ENCODE data around the gene VPS25.

The VPS25 gene

DNA sequence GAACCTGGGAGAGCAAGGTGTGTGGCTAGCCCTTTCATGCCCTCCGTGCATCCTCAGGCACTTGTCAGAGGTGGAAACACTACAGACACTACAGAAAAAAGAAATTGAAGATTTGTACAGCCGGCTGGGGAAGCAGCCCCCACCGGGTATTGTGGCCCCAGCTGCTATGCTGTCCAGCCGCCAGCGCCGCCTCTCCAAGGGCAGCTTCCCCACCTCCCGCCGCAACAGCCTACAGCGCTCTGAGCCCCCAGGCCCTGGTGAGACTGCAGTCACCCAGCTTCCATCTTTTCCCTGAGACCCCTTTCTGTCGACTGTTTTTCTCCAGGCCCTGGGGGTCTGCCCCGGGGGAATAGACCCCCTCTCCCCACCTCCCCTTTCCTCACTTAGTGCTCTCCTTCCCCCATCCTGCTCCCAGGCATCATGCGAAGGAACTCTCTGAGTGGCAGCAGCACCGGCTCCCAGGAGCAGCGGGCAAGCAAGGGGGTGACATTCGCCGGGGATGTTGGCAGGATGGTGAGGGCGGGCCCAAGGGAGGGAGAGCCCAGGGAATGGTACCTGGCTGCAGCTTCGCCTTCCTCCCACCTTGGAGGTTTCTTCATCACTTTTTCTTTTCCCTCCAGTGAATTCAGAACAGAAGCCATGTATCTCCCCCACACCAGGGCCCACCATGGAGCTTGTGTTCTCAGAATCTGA is 23.0 kb downstream of the VPS25 start:
- Histone ChIP-seq H3K27me3 (ENCODE audit: control insufficient read depth in 1 of 2, insufficient read depth in 2 of 2, low read length in 2 of 2) (no peaks in the 10 kb centered on the region), H3K27ac (ENCODE audit: low read length) (no peak overlapping the region), H3K4me1 (ENCODE audit: control insufficient read depth, insufficient read depth, low read length) (peaks cover 24% of the 10 kb centered on the region), H3K4me3 (ENCODE audit: low read length in 2 of 2) (no peak overlapping the region), H3K9ac (ENCODE audit: low read length in 2 of 2) (no peak overlapping the region), H3K9me3 (ENCODE audit: control insufficient read depth in 2 of 2, low read length in 2 of 2) (no peaks in the 10 kb centered on the region), H3K36me3 (ENCODE audit: control insufficient read depth in 2 of 2, insufficient read depth in 2 of 2, low read length in 2 of 2) (peaks cover 15 to 17% of the 10 kb centered on the region in 2 donors)

DNA sequence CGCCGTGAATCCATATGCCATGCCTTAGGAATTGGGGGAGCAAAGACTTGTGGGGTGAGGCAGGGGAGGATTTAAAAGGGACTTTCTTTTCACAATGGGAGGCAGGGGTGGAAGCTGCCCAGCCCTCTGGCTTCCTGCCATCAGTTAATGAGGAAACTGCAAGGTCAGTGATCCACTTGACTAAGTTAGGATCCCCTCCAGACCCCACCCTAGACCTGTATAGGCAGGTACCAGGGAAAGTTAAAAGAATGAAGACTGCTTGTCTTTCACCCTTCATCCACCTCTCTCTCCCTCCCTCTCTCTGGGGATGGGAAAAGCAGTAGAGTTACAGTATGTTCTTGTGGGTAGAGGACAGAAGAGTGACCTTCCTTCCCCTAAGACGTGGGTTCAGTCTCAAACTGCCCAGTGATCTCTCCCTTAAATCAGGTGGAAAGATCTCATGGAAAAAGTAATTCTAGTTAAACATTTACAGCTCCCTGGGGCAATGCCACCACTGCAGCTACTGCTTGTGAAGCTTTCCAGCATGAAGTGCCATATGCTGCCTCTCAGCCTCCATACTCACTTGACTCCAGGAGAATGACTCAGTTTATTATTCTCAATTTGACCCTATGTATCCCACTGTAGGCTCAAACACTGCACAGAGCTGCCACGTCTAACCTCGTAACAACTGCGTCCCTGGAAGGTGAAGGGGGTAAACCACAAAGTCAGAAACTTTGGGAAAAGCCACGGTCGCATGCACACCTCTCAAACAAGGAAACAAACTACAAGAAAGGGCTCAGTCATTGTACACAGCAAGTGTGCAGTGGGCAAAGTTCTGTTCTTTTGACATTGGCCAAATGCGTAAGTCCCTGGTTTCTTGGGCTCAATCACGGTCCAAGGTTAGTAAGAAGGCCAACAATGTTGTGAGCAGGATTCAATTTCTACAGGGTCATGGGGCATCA is 24.1 kb downstream of the VPS25 start:
- H3K36me3 ChIP-seq (ENCODE audit: control insufficient read depth in 2 of 2, insufficient read depth in 2 of 2, low read length in 2 of 2) = peaks cover 15 to 17% of the 10 kb centered on the region in 2 donors
- peak overlapping the region; percentile 94 to 98 for H3K9ac ChIP-seq (ENCODE audit: low read length in 2 of 2)
- H3K4me3 ChIP-seq (ENCODE audit: low read length in 2 of 2) = peak overlapping the region; percentile 98 to 99
- no peak overlapping the region for H3K27ac ChIP-seq (ENCODE audit: low read length)
- H3K9me3 ChIP-seq (ENCODE audit: control insufficient read depth in 2 of 2, low read length in 2 of 2) = no peaks in the 10 kb centered on the region
- H3K27me3 ChIP-seq (ENCODE audit: control insufficient read depth in 1 of 2, insufficient read depth in 2 of 2, low read length in 2 of 2) = no peaks in the 10 kb centered on the region
- peaks cover 24% of the 10 kb centered on the region for H3K4me1 ChIP-seq (ENCODE audit: control insufficient read depth, insufficient read depth, low read length)

DNA sequence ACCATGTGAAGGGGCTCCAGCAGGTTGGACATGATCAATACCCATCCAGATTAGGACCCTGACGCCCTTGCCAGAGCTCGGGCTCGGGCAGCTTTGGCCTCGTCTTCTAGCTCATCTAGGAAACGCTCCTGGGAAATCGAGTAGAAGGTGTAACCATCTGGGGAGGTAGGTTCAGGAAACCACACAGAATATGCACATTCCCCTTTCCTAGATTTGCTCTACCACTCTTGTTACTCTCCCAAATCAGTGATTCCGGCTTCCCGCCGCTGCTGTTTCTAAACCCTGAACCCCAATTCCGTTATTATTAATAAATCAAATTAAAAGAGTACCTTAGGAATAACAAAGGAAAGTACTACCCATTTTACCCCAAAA is 24.7 kb downstream of the VPS25 start:
- no peaks in the 10 kb centered on the region for H3K9me3 ChIP-seq (ENCODE audit: control insufficient read depth in 2 of 2, low read length in 2 of 2)
- H3K27ac ChIP-seq (ENCODE audit: low read length) = peak overlapping the region; percentile 73
- peak overlapping the region; percentile 98 to 99 for H3K4me3 ChIP-seq (ENCODE audit: low read length in 2 of 2)
- H3K4me1 ChIP-seq (ENCODE audit: control insufficient read depth, insufficient read depth, low read length) = peaks cover 24% of the 10 kb centered on the region
- H3K9ac ChIP-seq (ENCODE audit: low read length in 2 of 2) = peak overlapping the region; percentile 94 to 98
- peaks cover 15 to 17% of the 10 kb centered on the region in 2 donors for H3K36me3 ChIP-seq (ENCODE audit: control insufficient read depth in 2 of 2, insufficient read depth in 2 of 2, low read length in 2 of 2)
- no peaks in the 10 kb centered on the region for H3K27me3 ChIP-seq (ENCODE audit: control insufficient read depth in 1 of 2, insufficient read depth in 2 of 2, low read length in 2 of 2)

DNA sequence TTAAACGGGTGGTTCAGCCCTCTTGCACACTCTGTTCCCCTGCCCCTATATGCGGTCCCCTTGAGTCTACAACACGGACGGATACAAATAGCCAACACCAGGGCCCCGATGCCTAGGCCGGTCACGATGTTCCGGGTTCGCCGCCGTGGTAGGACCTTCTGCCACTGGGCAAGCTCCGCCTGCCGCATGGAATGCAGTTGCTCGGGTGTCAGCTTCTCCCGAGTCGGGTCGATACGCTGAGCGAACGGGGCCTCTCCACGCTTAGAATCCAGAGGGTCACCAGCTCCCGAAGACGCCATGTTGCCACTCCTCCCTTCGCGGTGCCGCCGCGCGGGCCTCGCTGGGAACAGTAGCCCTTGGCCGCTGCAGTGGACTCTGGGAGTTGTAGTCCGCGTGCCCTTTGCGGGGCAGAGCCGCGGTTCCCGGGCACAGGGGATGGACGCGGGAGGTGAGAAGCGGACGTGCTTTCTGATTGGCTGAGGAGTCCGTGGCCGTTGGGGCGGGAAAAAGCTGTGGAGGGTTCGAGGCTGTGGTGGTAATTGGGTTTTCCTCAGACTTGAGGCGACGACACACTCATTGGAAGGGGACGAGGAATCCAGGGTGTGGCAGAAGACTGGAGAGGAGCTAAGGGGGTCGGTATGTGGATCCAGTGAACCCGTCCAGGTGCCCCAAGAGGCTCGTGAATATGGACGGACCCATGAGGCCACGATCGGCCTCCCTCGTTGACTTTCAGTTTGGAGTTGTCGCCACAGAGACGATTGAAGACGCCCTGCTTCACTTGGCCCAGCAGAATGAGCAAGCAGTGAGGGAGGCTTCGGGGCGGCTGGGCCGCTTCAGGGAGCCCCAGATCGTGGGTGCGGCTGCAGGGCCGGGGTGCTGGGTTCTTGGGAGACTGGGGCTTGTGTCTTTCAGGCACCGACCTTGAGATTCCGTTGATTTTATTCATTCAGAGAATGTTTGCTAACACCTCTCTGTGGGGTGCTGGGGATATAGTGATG is 25.4 kb downstream of the VPS25 start, which contains the start of the genes CNTD1 and COA3:
CNTD1 (plus strand) TSS at position 479 of the 998 bp plus-strand sequence; CDS start at position 686, 207 bp downstream.
COA3 (minus strand) TSS at position 322 of the 998 bp plus-strand sequence; CDS start at position 299, 23 bp downstream.
- peaks cover 15 to 17% of the 10 kb centered on the region in 2 donors for H3K36me3 ChIP-seq (ENCODE audit: control insufficient read depth in 2 of 2, insufficient read depth in 2 of 2, low read length in 2 of 2)
- peaks cover 24% of the 10 kb centered on the region for H3K4me1 ChIP-seq (ENCODE audit: control insufficient read depth, insufficient read depth, low read length)
- H3K9me3 ChIP-seq (ENCODE audit: control insufficient read depth in 2 of 2, low read length in 2 of 2) = no peaks in the 10 kb centered on the region
- H3K4me3 ChIP-seq (ENCODE audit: low read length in 2 of 2) = peak within 1 kb of the TSS; percentile 98 to 99
- H3K9ac ChIP-seq (ENCODE audit: low read length in 2 of 2) = peak within 1 kb of the TSS; percentile 94 to 98
- H3K27me3 ChIP-seq (ENCODE audit: control insufficient read depth in 1 of 2, insufficient read depth in 2 of 2, low read length in 2 of 2) = no peaks in the 10 kb centered on the region
- peak within 1 kb of the TSS; percentile 73 for H3K27ac ChIP-seq (ENCODE audit: low read length)

DNA sequence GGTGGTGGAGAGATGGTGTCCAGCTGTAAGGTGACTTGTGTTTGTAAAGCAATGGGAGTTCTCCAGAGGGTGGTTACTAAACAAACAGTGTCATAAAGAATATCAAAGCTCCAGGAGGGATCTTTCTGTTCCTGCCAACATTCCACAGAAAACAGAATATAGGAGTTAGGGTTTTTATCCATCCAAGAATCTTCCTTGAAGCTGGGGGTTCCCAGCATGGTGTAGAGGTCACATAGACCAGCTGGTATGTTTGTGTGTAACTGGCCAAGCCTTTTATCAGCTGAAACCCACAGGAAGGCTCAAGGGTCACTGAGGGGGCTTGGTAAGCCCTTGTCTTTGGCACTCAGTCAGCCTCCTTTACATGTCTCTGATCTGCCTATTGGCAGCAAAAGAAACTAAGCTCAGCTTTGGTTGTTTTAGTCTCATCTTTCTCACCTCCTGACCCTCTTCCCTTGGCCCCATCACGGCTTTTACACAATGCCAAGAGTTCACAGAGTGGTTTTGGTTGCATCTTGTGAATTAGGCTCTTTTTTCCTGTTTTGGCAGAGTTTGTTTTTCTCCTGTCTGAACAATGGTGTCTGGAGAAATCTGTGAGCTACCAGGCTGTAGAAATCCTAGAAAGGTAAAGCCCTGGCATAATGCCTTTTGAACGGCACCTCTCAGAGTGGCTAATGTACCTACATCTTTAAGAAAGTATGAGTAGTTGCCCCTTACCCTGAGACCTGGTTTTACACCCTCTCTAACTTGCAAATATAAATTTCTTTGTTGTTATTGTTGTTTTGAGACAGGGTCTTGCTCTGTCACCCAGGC is 30.0 kb downstream of the VPS25 start:
- Histone ChIP-seq H3K9ac (ENCODE audit: low read length in 2 of 2) (no peak overlapping the region), H3K9me3 (ENCODE audit: control insufficient read depth in 2 of 2, low read length in 2 of 2) (no peaks in the 10 kb centered on the region), H3K4me1 (ENCODE audit: control insufficient read depth, insufficient read depth, low read length) (peaks cover 21% of the 10 kb centered on the region), H3K27ac (ENCODE audit: low read length) (no peak overlapping the region), H3K36me3 (ENCODE audit: control insufficient read depth in 2 of 2, insufficient read depth in 2 of 2, low read length in 2 of 2) (no peaks in the 10 kb centered on the region), H3K4me3 (ENCODE audit: low read length in 2 of 2) (no peak overlapping the region), H3K27me3 (ENCODE audit: control insufficient read depth in 1 of 2, insufficient read depth in 2 of 2, low read length in 2 of 2) (no peaks in the 10 kb centered on the region)

DNA sequence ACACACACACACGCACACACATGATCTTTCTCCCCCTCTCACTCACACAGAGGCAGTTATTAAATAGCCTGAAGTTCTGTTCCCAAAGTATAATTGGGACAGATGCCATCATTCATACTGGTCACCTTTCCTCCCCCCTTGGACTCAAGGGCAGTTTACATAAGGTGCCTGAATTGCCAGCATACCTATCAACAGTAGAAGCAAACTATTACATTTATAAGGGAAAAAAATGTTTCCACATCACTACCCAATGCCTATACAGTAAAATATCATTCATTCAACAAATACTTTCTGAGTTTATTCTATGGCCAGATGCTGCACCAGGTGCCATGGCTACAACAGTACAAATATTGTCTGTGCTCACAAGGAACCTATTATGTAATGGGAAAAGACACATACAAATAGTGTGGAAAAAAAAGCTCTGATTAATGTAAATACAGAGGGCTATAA is 31.7 kb downstream of the VPS25 start:
- Histone ChIP-seq H3K27ac (ENCODE audit: low read length) (peak overlapping the region; percentile 50), H3K36me3 (ENCODE audit: control insufficient read depth in 2 of 2, insufficient read depth in 2 of 2, low read length in 2 of 2) (no peaks in the 10 kb centered on the region), H3K9me3 (ENCODE audit: control insufficient read depth in 2 of 2, low read length in 2 of 2) (no peaks in the 10 kb centered on the region), H3K9ac (ENCODE audit: low read length in 2 of 2) (no peak overlapping the region), H3K27me3 (ENCODE audit: control insufficient read depth in 1 of 2, insufficient read depth in 2 of 2, low read length in 2 of 2) (no peaks in the 10 kb centered on the region), H3K4me3 (ENCODE audit: low read length in 2 of 2) (no peak overlapping the region), H3K4me1 (ENCODE audit: control insufficient read depth, insufficient read depth, low read length) (peaks cover 24% of the 10 kb centered on the region)

DNA sequence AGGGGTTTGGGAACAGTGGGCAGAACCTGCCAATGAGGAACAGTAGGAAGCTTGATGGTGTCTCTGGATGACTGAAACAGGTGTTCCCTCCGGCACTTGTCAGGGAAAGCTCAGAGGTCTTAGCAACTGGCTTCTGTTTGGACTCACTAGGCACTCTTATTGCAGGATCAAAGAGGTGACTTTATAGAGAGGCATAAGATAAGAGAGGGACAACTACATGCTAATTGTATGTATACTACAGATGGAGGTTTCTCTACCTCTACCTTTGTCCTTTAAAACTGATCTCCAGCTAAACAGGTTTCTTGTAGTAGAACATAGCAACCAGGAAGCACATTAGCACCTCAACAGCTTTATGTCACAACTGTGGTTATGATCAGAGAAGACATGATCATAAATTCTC is 33.0 kb downstream of the VPS25 start:
- Histone ChIP-seq H3K27ac (ENCODE audit: low read length) (peak overlapping the region; percentile 46), H3K9me3 (ENCODE audit: control insufficient read depth in 2 of 2, low read length in 2 of 2) (no peaks in the 10 kb centered on the region), H3K4me1 (ENCODE audit: control insufficient read depth, insufficient read depth, low read length) (peaks cover 24% of the 10 kb centered on the region), H3K9ac (ENCODE audit: low read length in 2 of 2) (no peak overlapping the region), H3K36me3 (ENCODE audit: control insufficient read depth in 2 of 2, insufficient read depth in 2 of 2, low read length in 2 of 2) (peaks cover 5 to 9% of the 10 kb centered on the region in 2 donors), H3K4me3 (ENCODE audit: low read length in 2 of 2) (no peak overlapping the region), H3K27me3 (ENCODE audit: control insufficient read depth in 1 of 2, insufficient read depth in 2 of 2, low read length in 2 of 2) (no peaks in the 10 kb centered on the region)

DNA sequence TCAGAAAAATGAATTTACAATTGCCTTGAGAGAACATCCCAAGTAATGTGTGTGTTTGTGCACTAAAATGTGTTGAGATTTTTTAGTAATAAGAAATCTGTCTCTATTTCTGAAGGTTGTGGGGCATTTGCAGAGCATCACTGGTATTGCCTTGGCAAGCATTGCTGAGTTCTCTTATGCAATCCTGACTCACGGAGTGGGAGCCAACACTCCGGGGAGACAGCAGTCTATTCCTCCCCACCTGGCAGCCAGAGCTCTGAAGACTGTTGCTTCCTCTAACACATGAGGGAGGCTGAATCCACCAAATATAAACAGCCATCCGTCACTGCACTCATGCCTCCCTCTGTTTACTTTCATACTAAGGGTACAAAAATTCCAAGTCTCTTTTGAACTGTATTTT is 36.0 kb downstream of the VPS25 start:
- H3K9ac ChIP-seq (ENCODE audit: low read length in 2 of 2) = no peak overlapping the region

DNA sequence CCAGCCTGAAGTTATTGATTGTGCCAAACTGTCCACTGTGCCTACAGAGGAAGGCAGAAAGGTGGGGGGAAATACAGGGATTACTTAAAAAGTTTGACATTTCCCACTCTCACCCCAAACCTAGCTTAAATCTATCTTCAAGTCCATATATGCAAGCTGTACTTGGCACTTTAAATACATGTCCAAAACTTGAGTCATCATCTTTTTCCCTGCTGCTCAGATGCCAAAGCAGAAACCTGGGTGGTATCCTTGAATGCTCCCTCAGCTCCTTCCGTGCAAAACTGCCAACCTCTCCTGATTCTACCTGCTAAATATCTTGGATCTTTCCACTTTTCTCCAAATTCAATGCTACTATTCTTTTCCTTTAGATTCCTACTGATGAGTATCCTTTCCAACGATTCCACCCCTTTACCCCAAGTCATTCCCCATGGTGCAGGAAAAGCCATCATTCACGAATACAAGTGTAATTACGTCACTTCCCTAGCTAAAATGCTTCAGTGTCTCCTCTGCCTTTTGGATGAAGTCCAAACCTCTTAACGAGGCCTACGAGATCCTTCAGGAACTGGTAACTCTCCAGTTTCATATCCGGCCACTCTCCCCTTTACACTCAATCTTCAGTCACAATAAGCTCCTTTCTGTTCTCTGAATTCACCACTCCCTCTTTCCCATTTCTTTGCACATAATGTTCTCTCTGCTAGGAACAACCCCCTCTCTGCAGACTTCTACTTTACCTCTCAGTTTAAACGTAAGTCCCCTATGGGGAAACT is 41.6 kb downstream of the VPS25 start:
- Histone ChIP-seq H3K27me3 (ENCODE audit: control insufficient read depth in 1 of 2, insufficient read depth in 2 of 2, low read length in 2 of 2) (no peaks in the 10 kb centered on the region), H3K36me3 (ENCODE audit: control insufficient read depth in 2 of 2, insufficient read depth in 2 of 2, low read length in 2 of 2) (peaks cover 41 to 43% of the 10 kb centered on the region in 2 donors), H3K4me1 (ENCODE audit: control insufficient read depth, insufficient read depth, low read length) (peaks cover 37% of the 10 kb centered on the region), H3K9ac (ENCODE audit: low read length in 2 of 2) (no peak overlapping the region), H3K4me3 (ENCODE audit: low read length in 2 of 2) (peak overlapping the region in 1 of 2 donors; percentile 23), H3K27ac (ENCODE audit: low read length) (peak overlapping the region; percentile 53), H3K9me3 (ENCODE audit: control insufficient read depth in 2 of 2, low read length in 2 of 2) (no peaks in the 10 kb centered on the region)

More for the DNA sequence above, 36.0 kb downstream of the VPS25 start:
- Histone ChIP-seq H3K27me3 (ENCODE audit: control insufficient read depth in 1 of 2, insufficient read depth in 2 of 2, low read length in 2 of 2) (no peaks in the 10 kb centered on the region), H3K36me3 (ENCODE audit: control insufficient read depth in 2 of 2, insufficient read depth in 2 of 2, low read length in 2 of 2) (peaks cover 10 to 22% of the 10 kb centered on the region in 2 donors), H3K4me1 (ENCODE audit: control insufficient read depth, insufficient read depth, low read length) (peaks cover 26% of the 10 kb centered on the region), H3K4me3 (ENCODE audit: low read length in 2 of 2) (no peak overlapping the region), H3K27ac (ENCODE audit: low read length) (peak overlapping the region; percentile 60), H3K9me3 (ENCODE audit: control insufficient read depth in 2 of 2, low read length in 2 of 2) (no peaks in the 10 kb centered on the region)
